ENCODE measurements around the gene PIK3C3. TPM values are rescaled to one million over a fixed set of nuclear protein-coding genes. Genes with fewer than 3 reads are reported as not detected.
"Not testable (repeated sequence)": the region's sequence is repeated elsewhere in the genome, so short reads cannot be mapped to it uniquely, and the experiment has no call there.

PIK3C3 gene
- total and polyA plus RNA-seq, 2 donors from 2014 or later: 31.4 to 70.7 TPM

- no peak for DNase-seq
- Histone ChIP-seq H3K27me3 (ENCODE audit: control insufficient read depth, insufficient read depth, low read length) (no peaks in the 10 kb centered on the region), H3K4me3 (ENCODE audit: low read length in 3 of 3) (no peak overlapping the region), H3K4me1 (ENCODE audit: control insufficient read depth in 2 of 3, insufficient read depth in 2 of 3, low read depth in 1 of 3, low read length in 3 of 3) (no peaks in the 10 kb centered on the region), H3K9me3 (ENCODE audit: control insufficient read depth in 2 of 3, insufficient read depth in 1 of 3, low read length in 3 of 3) (no peaks in the 10 kb centered on the region), H3K27ac (ENCODE audit: low read depth in 2 of 2, low read length in 2 of 2) (no peak overlapping the region), H3K9ac (ENCODE audit: low read length in 3 of 3) (no peak overlapping the region), H3K36me3 (ENCODE audit: control insufficient read depth in 2 of 3, insufficient read depth in 3 of 3, low read length in 3 of 3) (no peaks in the 10 kb centered on the region)
- intact Hi-C loops (cut with DNase I): no loop called here
- TF ChIP-seq CTCF (IDR thresholded peaks at IDR 0.05; ENCODE audit: borderline replicate concordance, extremely low read depth, insufficient read depth): no peak
- FAIRE-seq: no peak
Measured at GRCh38 chr18:42107287-42107686, 152.3 kb downstream of the PIK3C3 start.

GRCh38 chr18:42107691-42108450, 152.8 kb downstream of the PIK3C3 start:
- Histone ChIP-seq H3K4me3 (ENCODE audit: low read length in 3 of 3) (no peak overlapping the region), H3K9me3 (ENCODE audit: control insufficient read depth in 2 of 3, insufficient read depth in 1 of 3, low read length in 3 of 3) (no peaks in the 10 kb centered on the region), H3K9ac (ENCODE audit: low read length in 3 of 3) (no peak overlapping the region), H3K27me3 (ENCODE audit: control insufficient read depth, insufficient read depth, low read length) (no peaks in the 10 kb centered on the region), H3K36me3 (ENCODE audit: control insufficient read depth in 2 of 3, insufficient read depth in 3 of 3, low read length in 3 of 3) (no peaks in the 10 kb centered on the region), H3K4me1 (ENCODE audit: control insufficient read depth in 2 of 3, insufficient read depth in 2 of 3, low read depth in 1 of 3, low read length in 3 of 3) (no peaks in the 10 kb centered on the region), H3K27ac (ENCODE audit: low read depth in 2 of 2, low read length in 2 of 2) (no peak overlapping the region)
- no peak for FAIRE-seq
- TF ChIP-seq CTCF (IDR thresholded peaks at IDR 0.05; ENCODE audit: borderline replicate concordance, extremely low read depth, insufficient read depth): no peak
- no peak for DNase-seq
- intact Hi-C loops (cut with DNase I): no loop called here

- intact Hi-C loops (cut with DNase I); H3K27ac ChIP-seq (ENCODE audit: low read depth in 2 of 2, low read length in 2 of 2); DNase-seq; H3K27me3 ChIP-seq (ENCODE audit: control insufficient read depth, insufficient read depth, low read length); FAIRE-seq; H3K9ac ChIP-seq (ENCODE audit: low read length in 3 of 3); H3K4me1 ChIP-seq (ENCODE audit: control insufficient read depth in 2 of 3, insufficient read depth in 2 of 3, low read depth in 1 of 3, low read length in 3 of 3); H3K36me3 ChIP-seq (ENCODE audit: control insufficient read depth in 2 of 3, insufficient read depth in 3 of 3, low read length in 3 of 3); H3K4me3 ChIP-seq (ENCODE audit: low read length in 3 of 3); H3K9me3 ChIP-seq (ENCODE audit: control insufficient read depth in 2 of 3, insufficient read depth in 1 of 3, low read length in 3 of 3): not testable (repeated sequence)
Measured at GRCh38 chr18:42112147-42112546, 157.1 kb downstream of the PIK3C3 start.

GRCh38 chr18:42112657-42113420, 157.8 kb downstream of the PIK3C3 start:
- Histone ChIP-seq H3K27ac (ENCODE audit: low read depth in 2 of 2, low read length in 2 of 2) (no peak overlapping the region), H3K27me3 (ENCODE audit: control insufficient read depth, insufficient read depth, low read length) (no peaks in the 10 kb centered on the region), H3K9ac (ENCODE audit: low read length in 3 of 3) (no peak overlapping the region), H3K9me3 (ENCODE audit: control insufficient read depth in 2 of 3, insufficient read depth in 1 of 3, low read length in 3 of 3) (no peaks in the 10 kb centered on the region), H3K4me1 (ENCODE audit: control insufficient read depth in 2 of 3, insufficient read depth in 2 of 3, low read depth in 1 of 3, low read length in 3 of 3) (no peaks in the 10 kb centered on the region), H3K36me3 (ENCODE audit: control insufficient read depth in 2 of 3, insufficient read depth in 3 of 3, low read length in 3 of 3) (no peaks in the 10 kb centered on the region), H3K4me3 (ENCODE audit: low read length in 3 of 3) (no peak overlapping the region)
- TF ChIP-seq CTCF (IDR thresholded peaks at IDR 0.05; ENCODE audit: borderline replicate concordance, extremely low read depth, insufficient read depth): no peak
- no peak for FAIRE-seq
- DNase-seq: no peak
- intact Hi-C loops (cut with DNase I): no loop called here
